GM19240 (cell line): ENCODE results near the gene SDHD.

ENCODE experiments used
- DNase-seq: peaks from one replicate; pipeline ENCODE4 v3.0.0; 2011; ENCODE audit warnings: low spot score; ENCODE audit not compliant: insufficient read length

Gene SDHD

DNA sequence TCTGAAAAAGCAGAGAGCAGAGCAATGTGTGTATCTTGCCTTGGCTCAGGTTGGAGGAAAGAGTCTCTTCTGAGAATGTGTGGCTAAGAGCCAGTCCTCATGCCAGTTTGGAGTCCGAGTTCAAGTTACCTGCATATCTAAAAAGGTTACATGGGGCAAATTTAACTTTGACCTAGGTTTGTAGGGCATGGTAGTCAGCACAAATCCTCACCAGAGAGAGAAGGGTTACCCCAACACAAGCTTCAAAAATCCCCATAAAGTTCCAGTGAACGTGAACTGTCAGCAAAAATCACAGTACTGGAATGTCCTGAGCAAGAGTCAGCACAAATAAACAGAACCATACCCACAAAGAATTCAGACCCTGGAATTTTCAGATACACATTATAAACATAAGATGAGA lies 13.8 kb downstream of the SDHD start:
- no peak for DNase-seq

- DNase-seq: no peak
These were observed 16.8 kb downstream of the SDHD start for GRCh38 chr11:112103446-112103845.

DNA sequence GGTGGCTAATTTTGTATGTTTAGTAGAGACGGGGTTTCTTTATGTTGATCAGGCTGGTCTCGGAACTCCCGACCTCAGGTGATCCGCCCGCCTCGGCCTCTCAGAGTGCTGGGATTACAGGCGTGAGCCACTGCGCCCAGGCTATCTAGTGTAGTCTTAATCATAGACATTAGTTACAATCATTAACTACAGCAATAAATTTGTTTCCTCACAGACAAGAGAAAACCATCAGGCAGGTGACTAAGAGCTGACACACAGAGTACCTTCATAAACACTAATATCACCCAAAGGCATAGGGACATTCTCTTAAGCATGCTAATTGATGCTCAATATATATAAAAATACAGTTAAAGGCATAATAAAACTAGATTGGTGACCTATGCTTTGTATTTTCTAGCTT lies 19.4 kb downstream of the SDHD start:
- DNase-seq: no peak

DNA sequence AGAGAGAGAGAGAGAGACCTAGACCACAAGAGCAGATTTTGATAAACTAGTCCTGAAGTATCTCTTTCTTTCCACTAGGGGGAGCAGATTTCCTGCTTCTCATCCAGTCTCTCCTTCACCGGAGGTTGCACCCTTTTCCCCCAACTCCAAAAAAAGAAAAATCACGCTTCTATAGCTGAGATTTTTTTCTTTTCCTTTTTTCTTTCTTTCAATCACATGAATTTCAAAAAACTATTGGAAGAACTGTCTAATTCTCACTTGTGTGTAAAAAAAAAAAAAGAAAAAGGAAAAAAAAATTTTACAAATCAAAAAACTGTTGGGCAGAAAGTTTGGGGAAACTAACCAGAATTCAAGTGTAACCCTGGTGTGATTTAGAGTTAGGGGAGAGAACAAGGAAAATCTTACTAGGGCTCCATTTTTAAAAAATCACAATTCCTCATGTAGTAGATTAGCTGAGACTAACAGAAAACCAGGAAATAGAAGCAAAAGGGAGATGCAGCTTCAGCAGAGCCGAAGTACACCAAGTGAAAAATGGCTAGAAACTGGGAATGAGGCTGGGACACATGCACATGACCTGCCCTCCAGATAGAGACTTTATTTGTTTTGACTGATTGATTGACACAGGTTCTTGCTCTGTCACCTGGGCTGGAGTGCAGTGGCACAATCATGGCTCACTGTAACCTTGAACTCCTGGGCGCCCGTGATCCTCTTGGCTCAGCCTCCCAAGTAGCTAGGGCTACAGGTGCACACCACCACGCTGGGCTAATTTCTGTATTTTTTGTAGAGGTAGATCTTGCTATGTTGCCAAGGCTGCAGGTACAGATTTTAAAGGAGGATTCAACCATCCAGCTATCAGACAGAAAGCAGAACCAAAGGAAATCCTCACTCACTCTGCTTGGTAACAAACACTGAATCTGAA lies 27.1 kb downstream of the SDHD start:
- no peak for DNase-seq

- DNase-seq: no peak
These were observed 27.8 kb downstream of the SDHD start for GRCh38 chr11:112114460-112114859.

- no peak for DNase-seq
These were observed 28.7 kb downstream of the SDHD start for GRCh38 chr11:112115386-112115785.

GRCh38 chr11:112118176-112118575 lies 31.5 kb downstream of the SDHD start:
- no peak for DNase-seq

GRCh38 chr11:112121981-112122615 lies 35.4 kb downstream of the SDHD start:
- DNase-seq: no peak

- no peak for DNase-seq
These were observed 36.5 kb downstream of the SDHD start for GRCh38 chr11:112123129-112123528.

GRCh38 chr11:112127056-112127455 lies 40.4 kb downstream of the SDHD start:
- no peak for DNase-seq

DNA sequence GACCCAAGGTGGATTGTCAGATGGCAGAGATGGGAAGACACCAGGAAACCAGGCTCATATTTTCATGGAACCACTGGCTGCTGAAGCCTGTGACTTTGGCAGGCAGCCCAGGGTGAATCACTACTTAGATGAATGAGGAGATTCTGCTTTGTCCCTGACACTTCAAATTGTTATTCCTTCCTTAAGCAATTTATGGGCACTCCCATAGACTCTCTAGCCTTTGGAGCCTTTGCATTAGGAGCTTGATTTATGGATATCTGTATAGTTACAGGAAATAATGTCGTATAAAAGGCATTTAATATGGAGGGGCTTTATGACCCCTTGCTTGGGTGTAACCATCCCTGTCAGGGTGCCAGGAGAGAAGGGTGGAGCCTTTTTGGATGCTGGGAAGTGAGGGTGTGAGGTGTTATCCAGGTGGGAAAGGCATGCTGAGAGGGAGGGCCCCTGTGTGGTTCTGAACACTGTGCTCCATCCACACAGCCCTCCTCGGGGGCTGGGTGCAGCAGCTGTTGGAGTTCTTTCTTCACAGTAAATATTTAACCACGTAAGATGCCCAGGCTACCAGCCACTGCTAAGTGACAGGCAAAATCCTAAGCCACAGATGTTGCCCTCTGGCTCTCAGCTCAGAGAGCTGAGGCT lies 41.9 kb downstream of the SDHD start:
- no peak for DNase-seq

- no peak for DNase-seq
These were observed 43.0 kb downstream of the SDHD start for GRCh38 chr11:112129656-112130055.

- no peak for DNase-seq
These were observed 46.1 kb downstream of the SDHD start for GRCh38 chr11:112132737-112133136.

DNA sequence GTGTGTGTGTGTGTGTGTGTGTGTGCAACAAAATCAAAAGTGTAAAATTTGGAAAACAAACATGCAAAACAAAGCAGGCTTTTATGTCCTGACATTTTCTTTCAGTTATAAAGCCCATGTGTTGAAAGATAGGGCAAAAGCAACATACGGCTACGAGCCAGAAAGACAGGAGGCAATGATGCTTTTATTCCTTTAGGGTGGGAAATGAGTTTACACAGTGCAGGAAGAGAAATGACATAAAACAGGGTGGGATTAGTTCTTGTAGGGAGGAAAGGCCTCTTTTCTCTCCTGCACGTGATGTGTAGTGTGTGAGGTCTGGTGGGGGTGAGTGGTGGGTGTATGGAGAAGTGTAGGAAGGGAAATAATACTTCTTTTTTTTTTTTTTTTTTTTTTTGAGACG lies 47.8 kb downstream of the SDHD start:
- DNase-seq: no peak

DNA sequence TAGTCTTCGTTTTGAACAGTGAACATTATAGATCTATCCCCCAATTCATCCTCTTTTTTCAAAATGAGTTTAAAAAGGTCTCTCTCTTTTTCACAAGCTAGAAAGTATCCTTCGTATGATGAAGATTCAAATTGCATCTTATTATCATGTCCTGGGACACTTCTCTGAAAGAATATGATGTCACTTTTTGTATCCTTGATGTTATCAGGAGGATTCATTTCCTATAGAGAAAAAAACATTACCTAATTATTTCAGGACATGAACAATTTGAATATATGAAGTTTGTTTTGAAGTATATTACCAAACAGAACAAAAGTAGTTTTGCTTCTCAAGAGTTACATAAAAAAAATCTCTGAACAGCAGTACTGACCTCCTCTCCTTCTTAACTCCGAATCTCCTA lies 56.9 kb downstream of the SDHD start:
- DNase-seq: no peak
